Left renal cortex interstitium (tissue), 4 donors: ENCODE measurements around the gene ANKRD11. TPM values are rescaled to one million over a fixed set of nuclear protein-coding genes. Genes with fewer than 3 reads are reported as not detected.

Experiments used
- DNase-seq, 4 donors: peaks; one replicate each; pipeline ENCODE4 v3.0.0-alpha.2; 2013; ENCODE audit warnings: low read depth in 4 of 4, low spot score in 2 of 4, missing footprints in 1 of 4
- polyA plus RNA-seq, 4 donors: library from polyadenylated mRNA; unstranded; fragments of 120-200 nt; gene quantifications; one replicate each; pipeline ENCODE4 v1.2.1, GENCODE V29; 2013; ENCODE audit not compliant: insufficient read length in 4 of 4

The ANKRD11 gene
- polyA plus RNA-seq, 4 donors: 80.8 to 129 (median 102) TPM

GRCh38 chr16:89410794-89411309, 79.5 kb downstream of the ANKRD11 start:
- no peak for DNase-seq

- no peak for DNase-seq
Measured at GRCh38 chr16:89410322-89410721, 80.0 kb downstream of the ANKRD11 start.

- DNase-seq: no peak
Measured at GRCh38 chr16:89409161-89409711, 81.1 kb downstream of the ANKRD11 start.

GRCh38 chr16:89408315-89408714, 82.0 kb downstream of the ANKRD11 start:
- no peak for DNase-seq

GRCh38 chr16:89407925-89408300, 82.4 kb downstream of the ANKRD11 start:
- no peak for DNase-seq

- DNase-seq: no peak
Measured at GRCh38 chr16:89407282-89407924, 83.0 kb downstream of the ANKRD11 start.

- DNase-seq: no peak
Measured at GRCh38 chr16:89406277-89406888, 84.0 kb downstream of the ANKRD11 start.

- no peak for DNase-seq
Measured at GRCh38 chr16:89404561-89404960, 85.8 kb downstream of the ANKRD11 start.

- DNase-seq: no peak
Measured at GRCh38 chr16:89402962-89403361, 87.4 kb downstream of the ANKRD11 start.

GRCh38 chr16:89401641-89402445, 88.5 kb downstream of the ANKRD11 start:
- DNase-seq: no peak

- no peak for DNase-seq
Measured at GRCh38 chr16:89401205-89401604, 89.2 kb downstream of the ANKRD11 start.

- no peak for DNase-seq
Measured at GRCh38 chr16:89400740-89401139, 89.6 kb downstream of the ANKRD11 start.

GRCh38 chr16:89398924-89399323, 91.4 kb downstream of the ANKRD11 start:
- no peak for DNase-seq

GRCh38 chr16:89397331-89397861, 93.0 kb downstream of the ANKRD11 start:
- DNase-seq: no peak

- no peak for DNase-seq
Measured at GRCh38 chr16:89396156-89396555, 94.2 kb downstream of the ANKRD11 start.

- DNase-seq: peak in 3 of 4 donors; percentile 61 to 87 (median 76)
Measured at GRCh38 chr16:89395150-89396142, 94.9 kb downstream of the ANKRD11 start.

- no peak for DNase-seq
Measured at GRCh38 chr16:89393738-89394406, 96.5 kb downstream of the ANKRD11 start.

- DNase-seq: no peak
Measured at GRCh38 chr16:89392881-89393737, 97.3 kb downstream of the ANKRD11 start.
